ENCODE measurements around the gene ANLN.
"Not testable (repeated sequence)": the region's sequence is repeated elsewhere in the genome, so short reads cannot be mapped to it uniquely, and the experiment has no call there.

The ANLN gene

DNA sequence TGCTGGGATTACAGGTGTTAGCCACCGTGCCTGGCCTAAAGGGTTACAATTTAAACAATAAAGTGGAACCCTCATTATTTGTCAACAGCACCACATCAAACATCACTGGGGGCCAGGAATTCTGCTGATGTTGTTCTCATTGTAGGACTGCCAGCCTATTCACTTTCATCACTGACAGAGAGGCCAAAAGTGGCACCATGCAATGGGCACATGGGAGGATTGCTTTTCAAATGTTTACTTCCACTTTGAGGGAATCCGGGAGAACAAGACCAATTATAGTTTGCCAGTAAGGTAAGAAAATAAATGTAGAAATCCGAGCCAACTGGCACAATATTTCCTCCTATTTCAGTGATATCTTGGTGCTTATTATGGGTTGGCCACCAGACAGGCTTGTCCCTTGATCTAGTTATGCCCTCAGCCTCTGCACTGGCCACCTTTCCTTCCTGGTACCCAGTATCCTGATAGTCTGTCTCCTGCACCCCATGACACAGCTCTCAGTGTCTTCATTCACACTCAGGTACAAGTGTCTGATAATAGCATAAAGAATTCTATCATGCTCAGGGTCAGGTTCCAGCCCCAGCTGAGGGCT, 82.6 kb downstream of the ANLN start:
- DNase-seq, result no peak

DNA sequence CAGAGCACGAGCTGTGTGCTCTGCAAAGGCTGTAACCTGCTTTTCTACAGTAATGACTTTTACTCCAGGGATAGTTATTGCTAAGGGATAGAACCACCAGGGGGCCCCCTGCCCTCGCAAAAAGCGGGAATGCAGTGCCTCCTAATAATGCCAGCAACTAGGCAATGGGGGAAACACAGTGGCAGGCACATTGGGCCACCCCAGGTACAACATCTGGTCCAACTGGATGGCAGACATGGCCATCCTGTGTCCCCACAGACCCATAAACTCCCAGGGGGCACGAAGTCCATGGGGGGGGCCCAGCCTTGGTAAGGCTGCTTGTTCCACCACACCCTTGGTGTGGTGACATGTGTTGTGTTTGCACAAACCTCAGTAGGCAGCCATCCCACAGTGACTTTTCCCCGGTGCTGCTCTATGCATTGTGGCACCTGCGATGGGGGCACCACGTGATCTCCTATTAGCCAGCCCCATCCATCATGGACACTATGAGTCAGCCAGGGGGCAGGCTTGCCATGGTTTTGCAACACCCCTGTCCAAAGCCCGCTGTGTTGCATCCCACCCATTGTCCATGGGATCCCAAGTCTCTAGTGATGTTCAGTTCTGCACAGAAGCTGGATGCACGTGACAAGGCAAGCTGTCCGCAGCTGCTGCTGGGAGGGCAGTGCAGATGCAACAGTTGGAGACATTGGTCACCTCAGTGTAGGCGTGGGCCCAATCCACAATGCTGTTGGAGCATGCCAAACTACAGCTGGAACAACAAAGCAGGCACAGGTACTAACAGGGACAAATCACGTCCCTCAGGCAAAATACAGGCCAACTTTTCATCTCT, 84.0 kb downstream of the ANLN start:
- peak; percentile 75 for DNase-seq

DNA sequence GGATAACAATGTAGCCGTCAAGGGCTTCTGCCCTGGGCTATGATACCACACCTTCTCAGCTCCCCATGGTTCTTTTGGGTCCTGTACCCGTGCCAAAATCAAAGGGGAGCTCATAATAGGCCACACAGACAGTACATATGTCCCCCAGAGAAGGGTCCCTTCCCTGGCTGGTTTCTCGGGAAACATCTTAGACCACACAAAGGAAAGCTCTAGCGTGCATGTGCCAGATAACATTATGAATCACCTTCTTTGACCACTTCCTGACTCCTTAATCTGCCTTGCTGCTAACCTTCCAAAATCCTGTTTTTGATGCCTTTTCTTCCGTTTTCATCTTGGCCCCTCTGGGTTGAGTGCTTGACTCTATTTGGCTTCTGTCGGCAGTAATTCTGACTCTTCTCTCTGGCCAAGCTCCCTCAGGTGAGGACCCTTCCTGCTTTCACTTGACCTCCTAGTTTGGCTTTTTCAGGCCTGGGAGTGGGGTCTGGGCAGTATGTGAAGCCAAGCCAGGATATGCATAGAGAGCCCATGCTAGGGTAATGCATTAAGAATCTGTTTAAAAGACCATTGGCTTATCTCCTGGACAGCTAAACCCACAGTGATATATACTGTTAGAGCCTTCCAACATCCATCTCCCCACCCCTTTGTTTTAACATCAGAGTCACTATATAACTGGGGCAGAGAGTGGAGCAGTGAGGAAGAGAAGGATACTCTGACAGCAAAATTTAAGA, 84.8 kb downstream of the ANLN start:
- peak; percentile 88 for DNase-seq

DNA sequence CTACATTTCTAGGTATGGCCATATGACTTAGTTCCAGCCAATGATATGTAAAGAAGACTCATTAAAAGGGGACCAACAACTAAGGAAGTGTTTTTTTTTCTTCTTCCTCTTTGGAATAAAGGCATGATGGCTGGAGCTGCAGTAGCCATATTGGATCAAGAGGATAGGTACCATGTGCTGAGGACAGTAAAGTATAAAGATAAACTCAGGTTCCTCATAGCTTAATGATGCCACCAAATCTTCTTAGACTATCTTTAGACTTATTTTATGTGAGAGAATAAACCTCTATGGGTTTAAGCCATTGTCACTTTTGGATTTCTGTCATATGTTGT, 85.3 kb downstream of the ANLN start:
- no peak for DNase-seq

DNA sequence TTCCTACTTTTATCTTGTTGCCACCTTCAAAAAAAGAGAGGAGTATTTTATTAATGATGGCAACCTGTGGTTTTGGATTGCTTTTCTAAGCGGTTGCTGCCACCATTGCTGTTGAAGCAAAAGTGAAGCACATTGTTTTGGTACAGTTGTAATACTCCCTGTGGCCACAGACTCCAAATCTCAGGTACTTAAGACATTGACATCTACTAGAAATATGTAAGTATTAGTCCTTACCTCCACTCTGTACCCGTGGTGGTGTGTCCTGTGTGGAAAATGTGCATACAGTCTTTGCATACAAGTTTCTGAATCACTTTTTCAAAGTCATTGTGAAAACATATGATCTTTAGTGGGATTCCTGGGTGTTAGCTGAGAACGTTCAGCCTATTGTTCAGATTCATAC, 85.7 kb downstream of the ANLN start:
- no peak for DNase-seq

DNA sequence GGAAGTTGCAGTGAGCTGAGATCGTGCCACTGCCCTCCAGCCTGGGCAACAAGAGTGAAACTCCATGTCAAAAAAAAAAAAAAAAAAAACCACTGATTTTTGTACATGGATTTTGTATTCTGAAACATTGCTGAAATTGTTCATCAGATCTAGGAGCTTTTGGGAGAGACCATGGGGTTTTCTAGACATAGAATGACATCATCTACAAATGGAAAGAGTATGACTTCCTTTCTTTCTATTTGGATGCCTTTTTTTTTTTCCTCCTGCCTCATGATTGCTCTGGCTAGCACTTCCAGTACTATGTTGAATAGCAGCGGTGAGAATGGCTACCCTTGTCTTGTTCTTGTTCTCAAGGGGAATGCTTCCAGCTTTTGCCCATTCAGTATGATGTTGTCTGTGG, 89.1 kb downstream of the ANLN start:
- DNase-seq, result no peak

DNA sequence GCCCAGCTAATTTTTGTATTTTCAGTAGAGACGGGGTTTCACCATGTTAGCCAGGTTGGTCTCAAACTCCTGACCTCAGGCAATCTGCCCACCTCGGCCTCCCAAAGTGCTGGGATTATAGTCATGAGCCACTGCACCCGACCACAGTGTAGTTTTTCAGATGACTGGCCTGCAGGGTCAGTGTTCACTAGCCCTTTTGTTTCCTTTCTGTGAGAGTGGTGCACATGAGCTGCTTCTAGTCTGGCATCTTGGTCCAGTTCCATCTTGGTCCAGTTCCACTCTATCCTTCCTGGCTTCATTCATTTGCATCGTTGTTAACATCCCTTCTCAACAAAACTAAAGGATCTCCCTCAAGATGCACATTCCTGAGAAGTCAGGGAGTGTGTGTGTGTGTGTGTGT, 94.2 kb downstream of the ANLN start:
- DNase-seq, result not testable (repeated sequence)

DNA sequence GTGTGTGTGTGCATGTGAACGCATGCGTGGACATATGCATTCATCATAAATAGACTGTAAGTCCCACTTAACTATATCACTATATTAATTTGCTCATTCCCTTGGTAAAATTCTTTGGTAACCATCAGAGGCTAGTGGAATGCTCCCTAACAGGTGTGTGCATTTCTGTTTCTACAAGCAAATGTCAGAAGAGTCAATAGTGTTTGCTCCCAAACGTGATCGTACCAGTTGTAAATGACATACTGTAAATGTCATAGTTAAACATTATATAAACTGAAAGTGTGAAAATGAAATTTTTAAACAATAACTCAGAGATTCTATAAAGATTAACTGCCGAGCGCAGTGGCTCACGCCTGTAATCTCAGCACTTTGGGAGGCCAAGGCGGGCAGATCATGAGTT, 94.6 kb downstream of the ANLN start:
- no peak for DNase-seq

DNA sequence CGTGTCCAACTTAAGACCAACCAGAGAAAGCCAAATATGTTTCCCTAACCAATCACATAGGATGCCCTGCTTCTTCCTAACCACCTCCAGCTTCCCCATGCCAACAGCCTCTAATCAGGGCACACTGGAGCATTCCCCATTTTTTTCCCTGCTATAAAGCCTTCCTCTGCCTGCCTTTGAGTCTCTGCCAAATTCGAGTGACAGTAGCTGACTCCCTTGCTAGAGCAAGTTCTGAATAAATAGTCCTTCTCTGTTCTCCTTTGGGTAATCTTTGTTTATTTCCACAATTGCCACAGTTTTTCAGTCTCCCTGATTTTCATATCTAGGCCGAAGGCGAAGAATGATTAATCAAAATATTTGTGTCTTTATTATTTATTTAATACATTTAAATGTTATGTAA, 96.7 kb downstream of the ANLN start:
- no peak for DNase-seq

DNA sequence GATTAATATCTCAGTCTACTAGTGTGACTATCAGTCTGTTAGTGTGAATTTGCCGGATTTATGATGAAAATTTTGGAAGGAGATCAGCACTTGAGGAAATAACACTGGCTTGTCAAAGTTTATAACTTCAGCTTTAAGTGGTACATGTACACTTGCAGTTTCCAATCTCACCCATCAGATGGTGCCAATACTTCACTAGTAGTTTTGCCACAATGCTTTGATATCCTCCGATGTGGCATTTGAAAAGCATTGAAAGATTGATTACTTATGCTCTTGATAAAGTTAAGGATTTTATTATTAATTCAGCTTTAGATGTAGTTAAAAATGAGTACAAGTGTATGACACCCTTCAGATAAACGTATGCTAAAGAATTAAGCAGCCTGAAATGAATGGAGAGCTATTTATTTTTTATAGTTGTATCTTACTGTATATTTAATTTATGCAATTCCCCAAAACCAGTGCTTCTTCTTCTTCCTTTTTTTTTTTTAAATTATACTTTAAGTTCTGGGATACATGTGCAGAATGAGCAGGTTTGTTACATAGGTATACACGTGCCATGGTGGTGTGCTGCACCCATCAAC, 98.2 kb downstream of the ANLN start:
- DNase-seq, result peak; percentile 93

DNA sequence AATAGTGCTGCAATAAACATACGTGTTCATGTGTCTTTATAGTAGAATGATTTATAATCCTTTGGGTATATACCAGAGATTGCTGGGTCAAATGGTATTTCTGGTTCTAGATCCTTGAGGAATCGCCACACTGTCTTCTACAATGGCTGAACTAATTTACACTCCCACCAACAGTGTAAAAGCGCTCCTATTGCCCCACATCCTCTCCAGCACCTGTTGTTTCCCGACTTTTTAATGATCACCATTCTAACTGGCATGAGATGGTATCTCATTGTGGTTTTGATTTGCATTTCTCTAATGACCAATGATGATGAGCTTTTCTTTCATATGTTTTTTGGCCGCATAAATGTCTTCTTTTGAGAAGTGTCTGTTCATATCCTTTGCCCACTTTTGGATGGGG, 99.0 kb downstream of the ANLN start:
- DNase-seq, result not testable (repeated sequence)

DNA sequence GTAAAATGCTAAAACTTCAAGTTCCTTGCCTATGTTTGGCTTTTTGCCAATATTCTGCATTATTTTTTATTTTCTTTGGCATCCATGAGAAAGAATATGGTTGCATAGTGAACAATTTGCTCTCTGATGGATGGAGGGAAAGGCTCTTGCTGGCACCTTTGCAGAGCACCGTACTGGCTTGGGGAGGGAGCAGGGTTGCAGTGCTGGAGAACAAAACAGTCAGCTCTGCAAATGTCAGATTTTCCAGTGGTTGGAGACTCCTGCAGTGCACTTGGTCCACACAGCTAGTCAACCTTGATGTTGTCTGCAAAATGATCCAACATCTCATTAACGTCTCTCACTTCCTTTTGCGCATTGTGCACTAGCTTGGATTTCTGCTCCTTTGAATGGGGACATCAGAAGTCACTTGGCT, 100.8 kb downstream of the ANLN start:
- DNase-seq, result no peak

DNA sequence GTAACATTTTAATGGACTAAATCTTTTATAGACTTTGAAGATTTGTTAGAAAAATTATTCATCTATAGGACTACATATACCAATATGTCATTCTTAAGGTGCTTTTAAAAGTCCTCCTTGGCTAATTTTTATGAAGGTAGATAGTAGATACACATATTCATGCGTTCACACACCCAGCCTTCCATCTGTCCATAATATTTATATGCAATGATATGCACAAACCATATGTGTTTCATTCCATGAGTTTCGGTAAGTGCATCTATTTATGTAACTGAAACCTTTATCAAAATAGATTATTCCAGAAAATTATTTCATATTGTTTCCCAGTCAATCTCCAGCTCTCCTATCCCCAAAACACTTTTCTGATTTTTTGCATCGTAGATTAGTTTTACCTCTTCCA, 101.7 kb downstream of the ANLN start:
- no peak for DNase-seq

DNA sequence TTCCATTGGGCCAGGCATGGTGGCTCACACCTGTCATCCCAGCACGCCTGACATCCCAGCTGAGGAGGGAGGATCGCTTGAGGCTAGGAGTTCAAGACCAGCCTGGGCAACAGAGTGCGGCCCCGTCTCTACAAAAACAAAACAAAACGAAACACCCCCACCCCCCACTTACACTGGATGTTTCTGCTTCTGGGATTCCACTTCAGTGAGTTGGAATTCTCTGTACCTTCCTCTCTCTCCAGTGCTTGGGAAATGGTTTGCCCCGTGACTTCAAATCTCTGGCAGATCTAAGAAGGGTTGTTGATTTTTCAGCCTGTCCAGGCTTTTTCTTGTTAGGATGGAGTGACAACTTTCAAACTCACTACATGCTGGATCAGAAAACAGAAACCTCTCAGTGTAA, 106.9 kb downstream of the ANLN start:
- no peak for DNase-seq

DNA sequence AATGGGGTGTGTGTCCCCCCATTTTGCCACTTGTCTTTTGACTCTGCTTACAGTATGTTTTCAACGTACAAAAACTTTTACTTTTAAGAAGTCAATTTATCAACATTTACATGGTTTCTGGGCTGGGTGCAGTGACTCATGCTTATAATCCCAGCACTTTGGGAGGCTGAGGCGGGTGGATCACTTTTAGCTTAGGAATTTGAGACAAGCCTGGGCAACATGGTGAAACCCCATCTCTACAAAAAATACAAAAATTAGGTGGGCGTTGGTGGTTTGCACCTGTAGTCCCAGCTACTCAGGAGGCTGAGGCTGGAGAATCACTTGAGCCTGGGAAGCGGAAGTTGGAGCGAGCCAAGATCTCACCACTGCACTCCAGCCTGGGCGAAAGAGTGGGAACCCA, 107.5 kb downstream of the ANLN start:
- not testable (repeated sequence) for DNase-seq

DNA sequence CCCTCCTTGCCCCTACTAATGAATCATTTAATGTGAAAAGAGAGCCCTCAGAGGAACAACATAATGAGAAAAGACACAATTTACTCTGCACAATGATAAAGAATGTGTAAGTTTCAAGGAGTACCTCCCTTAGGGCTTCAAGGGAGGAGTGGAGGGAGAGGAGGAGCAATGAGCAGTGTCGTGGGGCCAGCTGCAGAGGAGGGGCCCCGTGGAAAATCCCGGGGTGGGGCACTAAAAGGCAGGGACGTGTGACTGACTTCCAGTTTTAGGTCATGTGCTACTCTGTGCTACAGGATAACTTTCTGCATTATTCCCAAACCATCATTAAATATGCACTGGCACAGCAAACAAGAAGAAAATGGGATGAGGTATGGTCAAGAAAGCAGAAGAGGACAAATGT, 108.1 kb downstream of the ANLN start:
- no peak for DNase-seq
